PC-9 (cell line): ENCODE data around the gene ETDA.
"Not testable (repeated sequence)": the region's sequence is repeated elsewhere in the genome, so short reads cannot be mapped to it uniquely, and the experiment has no call there.

Source experiments
- CTCF ChIP-seq: fragments of 200-600 bp; sonication (generic); conservative IDR thresholded peaks from 2 replicates; pipeline ENCODE4 v1.6.1; 2017; ENCODE audit warnings: mixed run types, antibody characterized with exemption, mild to moderate bottlenecking, moderate library complexity
- EZH2 ChIP-seq: fragments of 200-600 bp; sonication (generic); IDR thresholded peaks from 2 replicates; pipeline ENCODE4 v1.8.0; 2017; ENCODE audit warnings: antibody characterized with exemption, low read depth

GRCh38 chrX:135263376-135263775, 11.5 kb downstream of the ETDA start:
- TF ChIP-seq CTCF, EZH2: not testable (repeated sequence)
